Lower lobe of right lung (tissue), 2 donors: ENCODE measurements around the gene HHIPL2. TPM values are rescaled to one million over a fixed set of nuclear protein-coding genes. Genes with fewer than 3 reads are reported as not detected.

ENCODE experiments used
- ATAC-seq, 2 donors: fragments of 200-7000 bp; cut with Tn5 transposase; one replicate each; pipeline ENCODE4 v1.9.1; 2020 to 2022; ENCODE audit warnings: mild to moderate bottlenecking in 2 of 2, moderate library complexity in 2 of 2
- DNase-seq: peaks from one replicate; pipeline ENCODE4 v3.0.0-alpha.2; 2020
- H3K27ac ChIP-seq: fragments of 200-600 bp; one replicate; pipeline ENCODE4 v1.8.0; 2022
- H3K27me3 ChIP-seq: fragments of 200-600 bp; one replicate; pipeline ENCODE4 v1.8.0; 2022; ENCODE audit warnings: low read depth
- H3K36me3 ChIP-seq: fragments of 200-600 bp; one replicate; pipeline ENCODE4 v1.8.0; 2022; ENCODE audit warnings: mild to moderate bottlenecking
- H3K4me1 ChIP-seq: fragments of 200-600 bp; one replicate; pipeline ENCODE4 v1.8.0; 2022
- H3K4me3 ChIP-seq: fragments of 200-600 bp; one replicate; pipeline ENCODE4 v1.8.0; 2022; ENCODE audit warnings: mild to moderate bottlenecking
- H3K9me3 ChIP-seq: fragments of 200-600 bp; one replicate; pipeline ENCODE4 v1.8.0; 2022
- CTCF ChIP-seq: fragments of 200-600 bp; IDR thresholded peaks from one replicate; pipeline ENCODE4 v1.8.0; 2022; ENCODE audit warnings: antibody characterized with exemption, mild to moderate bottlenecking
- intact Hi-C: fragments of 100-400 bp; cut with DNase I; formaldehyde crosslinking; loops from one replicate; pipeline ENCODE4 v1.11.0; 2022
- long read RNA-seq: library from polyadenylated mRNA; unstranded; transcript quantifications from one replicate; pipeline ENCODE4 v2.0.0, GENCODE V29; 2021
- total RNA-seq: library from RNA; stranded (reverse); fragmentation: NEBNext Ultra II Directional; extraction: Animal tissue kit (Norgen Biotek cat#: 25700); gene quantifications from one replicate; pipeline ENCODE4 v1.2.1, GENCODE V29; 2021
- donor health status: DM: no; HTN: yes; CAD: no; lungs with severe emphysema.

The HHIPL2 gene
- 0.97 TPM for total RNA-seq
- long read RNA-seq: 0 reads

DNA sequence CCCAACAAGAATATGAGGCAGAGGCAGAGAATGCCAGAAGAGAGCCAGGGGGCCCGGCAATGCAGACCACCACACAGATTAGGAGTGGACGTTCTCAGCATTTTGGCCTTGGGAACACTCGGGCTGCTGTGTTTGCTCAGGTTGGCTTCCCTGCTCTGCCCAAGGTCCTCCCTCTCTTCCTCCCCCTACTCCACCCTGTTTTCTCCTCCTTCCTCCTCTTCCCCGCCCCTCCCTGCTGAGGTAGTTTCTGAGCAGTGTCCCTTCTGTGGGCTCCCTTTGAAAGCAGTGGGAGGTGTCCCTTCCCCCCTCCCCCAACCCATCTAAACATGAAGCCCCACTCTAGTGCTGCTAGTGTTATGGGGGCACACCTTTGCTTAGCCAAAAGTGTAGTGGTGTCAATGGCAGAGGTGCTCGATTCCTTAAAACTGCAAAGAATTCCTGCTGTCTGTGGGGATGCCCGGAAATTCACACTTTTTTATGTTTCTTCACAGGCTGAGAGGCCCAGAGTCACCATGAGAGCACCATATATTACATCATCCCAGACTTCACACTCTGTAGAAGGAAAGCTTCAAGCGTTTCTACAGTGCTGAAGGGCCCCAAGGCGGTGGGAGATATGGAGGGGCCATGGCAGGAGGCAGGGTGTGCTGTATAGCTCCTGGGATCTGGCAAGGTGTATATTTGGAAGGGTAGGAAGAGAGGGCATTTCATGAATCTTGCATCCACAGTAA, at the start of gene HHIPL2:
Gene HHIPL2, minus strand, starts transcription at position 161 of the 728 bp plus-strand sequence. Its CDS starts 60 bp downstream, at position 101.
- no peak for DNase-seq

DNA sequence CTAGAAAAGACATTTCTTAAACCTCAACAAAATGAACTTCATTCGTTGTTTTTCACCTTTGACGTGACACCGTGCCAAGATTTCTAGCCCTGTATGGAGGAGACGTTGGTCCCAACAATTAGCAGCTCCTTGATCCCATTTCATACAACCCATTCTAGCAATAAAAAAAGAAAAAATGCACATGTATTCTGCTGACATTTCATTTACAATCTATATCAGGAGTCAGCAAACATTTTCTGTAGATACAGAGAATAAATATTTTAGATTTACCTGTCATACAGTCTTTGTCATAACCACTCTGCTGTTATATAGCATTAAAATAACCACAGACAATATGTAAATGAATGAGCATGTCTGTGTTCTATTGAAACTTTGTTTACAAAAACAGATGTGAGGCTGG, 48.8 kb upstream of the HHIPL2 start:
- intact Hi-C loops: no loop called here

More for the DNA sequence above, at the start of gene HHIPL2:
- Histone ChIP-seq H3K27me3 (peaks cover 10% of the 10 kb centered on the region), H3K36me3 (no peaks in the 10 kb centered on the region), H3K27ac (no peak within 1 kb of the TSS), H3K4me1 (no peaks in the 10 kb centered on the region), H3K4me3 (no peak within 1 kb of the TSS), H3K9me3 (no peaks in the 10 kb centered on the region)
- no peak for TF ChIP-seq CTCF
- intact Hi-C loops: no loop called here
- peak in 1 of 2 donors; percentile 14 for ATAC-seq

DNA sequence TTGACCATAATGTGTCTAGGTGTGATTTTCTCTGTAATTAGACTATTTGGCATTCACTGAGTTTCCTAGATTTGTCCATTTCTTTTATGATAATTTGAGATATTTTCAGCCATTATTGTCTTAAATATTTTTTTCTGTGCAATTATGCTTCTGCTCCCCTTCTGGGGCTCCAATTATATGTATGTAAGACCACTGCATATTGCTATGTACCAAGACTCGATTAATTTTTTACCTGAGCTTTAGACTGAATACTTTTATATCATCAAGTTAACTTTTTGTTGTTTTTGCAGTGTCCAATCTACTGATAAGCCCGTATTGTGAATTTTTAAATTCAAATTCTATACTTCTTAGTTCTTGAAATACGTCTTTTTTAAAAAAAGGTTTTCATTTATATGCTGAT, 46.9 kb upstream of the HHIPL2 start:
- TF ChIP-seq CTCF: no peak
- Histone ChIP-seq H3K9me3 (no peaks in the 10 kb centered on the region), H3K4me1 (peaks cover 5% of the 10 kb centered on the region), H3K4me3 (no peak overlapping the region), H3K27me3 (no peaks in the 10 kb centered on the region), H3K36me3 (no peaks in the 10 kb centered on the region), H3K27ac (no peak overlapping the region)
- DNase-seq (no peak), ATAC-seq (no peak)
- intact Hi-C loops: no loop called here

More for the DNA sequence above, 48.8 kb upstream of the HHIPL2 start:
- Histone ChIP-seq H3K4me3 (no peak overlapping the region), H3K27me3 (no peaks in the 10 kb centered on the region), H3K27ac (no peak overlapping the region), H3K36me3 (no peaks in the 10 kb centered on the region), H3K9me3 (no peaks in the 10 kb centered on the region), H3K4me1 (no peaks in the 10 kb centered on the region)
- no peak for DNase-seq
- TF ChIP-seq CTCF: no peak
- ATAC-seq: no peak

GRCh38 chr1:222592171-222592570, 44.3 kb upstream of the HHIPL2 start:
- H3K36me3 ChIP-seq: peaks cover 9% of the 10 kb centered on the region
- H3K27ac ChIP-seq: no peak overlapping the region
- DNase-seq: no peak
- peaks cover 14% of the 10 kb centered on the region for H3K4me1 ChIP-seq
- no peaks in the 10 kb centered on the region for H3K27me3 ChIP-seq
- no peak for ATAC-seq
- intact Hi-C loops: no loop called here
- H3K9me3 ChIP-seq: no peaks in the 10 kb centered on the region
- TF ChIP-seq CTCF: no peak
- no peak overlapping the region for H3K4me3 ChIP-seq

GRCh38 chr1:222589462-222590302, 41.8 kb upstream of the HHIPL2 start, which contains the start of gene TAF1A:
TSS of gene TAF1A (minus strand) at chr1:222589933.
- no peaks in the 10 kb centered on the region for H3K9me3 ChIP-seq
- peaks cover 14% of the 10 kb centered on the region for H3K36me3 ChIP-seq
- DNase-seq: peak; percentile 93
- peak within 1 kb of the TSS; percentile 75 for H3K4me3 ChIP-seq
- no peaks in the 10 kb centered on the region for H3K27me3 ChIP-seq
- intact Hi-C loops: no loop called here
- H3K27ac ChIP-seq: peak within 1 kb of the TSS; percentile 84
- H3K4me1 ChIP-seq: peaks cover 18% of the 10 kb centered on the region
- ATAC-seq: peak; percentile 97 to 100
- no peak for TF ChIP-seq CTCF
